HEK293 (cell line): Measurements from ENCODE around the gene EIF2B2.

Experiments
- CTCF ChIA-PET: fragments of 350-600 bp; formaldehyde crosslinking; extraction: SDS; loops from one replicate; lab custom pipeline; 2021; ENCODE audit warnings: antibody characterized with exemption; lab: Yijun Ruan, JAX
- POLR2A ChIA-PET: fragments of 300-600 bp; formaldehyde crosslinking; extraction: SDS; loops from one replicate; lab custom pipeline; 2020; ENCODE audit warnings: antibody characterized with exemption, inconsistent platforms; lab: Yijun Ruan, JAX
- H3K27ac ChIP-seq: fragments of 200-500 bp; sonication (Bioruptor generic); 2 replicates; pipeline ENCODE4 v1.5.1; 2014; ENCODE audit warnings: low read depth, low read length, control low read depth, inconsistent platforms; ENCODE audit errors: extremely low read depth
- H3K36me3 ChIP-seq, 2 experiments: fragments of 200-500 bp in 1 of 2; sonication (Bioruptor generic) in 1 of 2; 1 replicate in 1 of 2; 2 replicates in 1 of 2; pipeline ENCODE4 v1.5.1; 2014 to 2017; ENCODE audit warnings: inconsistent platforms in 2 of 2, low read length in 2 of 2; ENCODE audit not compliant: control insufficient read depth in 2 of 2, insufficient read depth in 1 of 2
- H3K4me1 ChIP-seq: fragments of 200-500 bp; sonication (Bioruptor generic); 2 replicates; pipeline ENCODE4 v1.5.1; 2014; ENCODE audit warnings: mild to moderate bottlenecking, low read length, inconsistent platforms; ENCODE audit not compliant: control insufficient read depth, insufficient read depth
- H3K4me3 ChIP-seq: 2 replicates; pipeline ENCODE4 v1.5.1; 2011; ENCODE audit warnings: low read depth, mild to moderate bottlenecking, control low read depth, low read length, moderate library complexity
- H3K9me3 ChIP-seq: fragments of 200-500 bp; sonication (Bioruptor generic); 2 replicates; pipeline ENCODE4 v1.5.1; 2014; ENCODE audit warnings: low read depth, low read length, inconsistent platforms; ENCODE audit not compliant: control insufficient read depth, insufficient read depth
- HOXD13 ChIP-seq: sonication (generic); formaldehyde crosslinking; IDR thresholded peaks from 2 replicates; pipeline ENCODE4 v1.8.0; 2022; ENCODE audit warnings: missing genetic modification reagents, borderline replicate concordance
- KLF17 ChIP-seq: fragments of 450-650 bp; formaldehyde crosslinking; IDR thresholded peaks from 2 replicates; pipeline ENCODE4 v1.5.1; 2016; ENCODE audit warnings: missing biosample characterization, missing genetic modification characterization
- PRDM2 ChIP-seq: fragments of 450-650 bp; formaldehyde crosslinking; IDR thresholded peaks from 2 replicates; pipeline ENCODE4 v1.5.1; 2016; ENCODE audit warnings: missing biosample characterization, missing genetic modification characterization, borderline replicate concordance
- ZBTB1 ChIP-seq: fragments of 450-650 bp; formaldehyde crosslinking; IDR thresholded peaks from 2 replicates; pipeline ENCODE4 v1.5.1; 2016; ENCODE audit warnings: missing biosample characterization, missing genetic modification characterization
- ZBTB11 ChIP-seq: fragments of 450-650 bp; formaldehyde crosslinking; conservative IDR thresholded peaks from 2 replicates; pipeline ENCODE4 v1.5.1; 2016; ENCODE audit warnings: low read depth, missing biosample characterization, missing genetic modification characterization
- ZBTB48 ChIP-seq: fragments of 450-650 bp; formaldehyde crosslinking; IDR thresholded peaks from 2 replicates; pipeline ENCODE4 v1.5.1; 2016; ENCODE audit warnings: missing biosample characterization, missing genetic modification characterization
- ZFHX2 ChIP-seq: fragments of 450-650 bp; formaldehyde crosslinking; conservative IDR thresholded peaks from 2 replicates; pipeline ENCODE4 v1.5.1; 2016; ENCODE audit warnings: missing biosample characterization, missing genetic modification characterization
- ZFP37 ChIP-seq: fragments of 450-650 bp; formaldehyde crosslinking; IDR thresholded peaks from 2 replicates; pipeline ENCODE4 v1.5.1; 2016; ENCODE audit warnings: missing biosample characterization, missing genetic modification characterization
- ZIC2 ChIP-seq: fragments of 450-650 bp; formaldehyde crosslinking; IDR thresholded peaks from 2 replicates; pipeline ENCODE4 v1.5.1; 2016; ENCODE audit warnings: missing biosample characterization, missing genetic modification characterization
- ZNF362 ChIP-seq: fragments of 450-650 bp; formaldehyde crosslinking; IDR thresholded peaks from 2 replicates; pipeline ENCODE4 v1.5.1; 2016; ENCODE audit warnings: missing biosample characterization, missing genetic modification characterization
- ZNF398 ChIP-seq: fragments of 450-650 bp; formaldehyde crosslinking; IDR thresholded peaks from 2 replicates; pipeline ENCODE4 v1.5.1; 2017; ENCODE audit warnings: missing biosample characterization, missing genetic modification characterization
- ZNF449 ChIP-seq: fragments of 450-650 bp; formaldehyde crosslinking; IDR thresholded peaks from 2 replicates; pipeline ENCODE4 v1.5.1; 2017; ENCODE audit warnings: missing biosample characterization, mild to moderate bottlenecking, missing genetic modification characterization, moderate library complexity
- ZNF530 ChIP-seq: fragments of 450-650 bp; formaldehyde crosslinking; IDR thresholded peaks from 2 replicates; pipeline ENCODE4 v1.5.1; 2016; ENCODE audit warnings: low read depth, missing biosample characterization, missing genetic modification characterization
- ZNF544 ChIP-seq: fragments of 450-650 bp; formaldehyde crosslinking; IDR thresholded peaks from 2 replicates; pipeline ENCODE4 v1.5.0; 2017; ENCODE audit warnings: missing biosample characterization, missing genetic modification characterization
- ZNF558 ChIP-seq: fragments of 450-650 bp; formaldehyde crosslinking; IDR thresholded peaks from 2 replicates; pipeline ENCODE4 v1.5.1; 2016; ENCODE audit warnings: missing biosample characterization, missing genetic modification characterization
- ZNF600 ChIP-seq: fragments of 450-650 bp; formaldehyde crosslinking; IDR thresholded peaks from 2 replicates; pipeline ENCODE4 v1.5.1; 2016; ENCODE audit warnings: missing biosample characterization, missing genetic modification characterization
- ZNF660 ChIP-seq: fragments of 450-650 bp; IDR thresholded peaks from 2 replicates; pipeline ENCODE4 v1.5.1; 2018; ENCODE audit warnings: missing biosample characterization, mild to moderate bottlenecking, missing genetic modification characterization
- ZSCAN18 ChIP-seq: fragments of 450-650 bp; formaldehyde crosslinking; IDR thresholded peaks from 2 replicates; pipeline ENCODE4 v1.5.1; 2016; ENCODE audit warnings: missing biosample characterization, missing genetic modification characterization
- ZSCAN5A ChIP-seq: fragments of 450-650 bp; formaldehyde crosslinking; IDR thresholded peaks from 2 replicates; pipeline ENCODE4 v1.5.1; 2016; ENCODE audit warnings: missing biosample characterization, missing genetic modification characterization

The EIF2B2 gene

GRCh38 chr14:75040959-75041358 lies 38.2 kb downstream of the EIF2B2 start (continued):
- TF ChIP-seq ZNF558 (tag by site-specific recombination) (no peak), PRDM2 (no peak), ZNF530 (tag by site-specific recombination) (no peak), HOXD13 (CRISPR knock-in tag) (no peak), ZFP37 (tag by site-specific recombination) (no peak), ZSCAN5A (tag by site-specific recombination) (no peak), ZNF600 (tag by site-specific recombination) (no peak), ZNF660 (tag by site-specific recombination) (no peak), ZNF398 (tag by site-specific recombination) (no peak)

GRCh38 chr14:75041613-75042012 lies 38.9 kb downstream of the EIF2B2 start:
- Histone ChIP-seq H3K27ac (no peak overlapping the region), H3K4me1 (peaks cover 6% of the 10 kb centered on the region), H3K9me3 (no peaks in the 10 kb centered on the region), H3K4me3 (no peak overlapping the region), H3K36me3 (peaks cover 0 to 17% of the 10 kb centered on the region in 2 experiments; a peak in 1 of 3 replicates)
- CTCF ChIA-PET: interaction anchor here (0.5 to 1.2 kb wide), 3 partner anchors 46 to 431 kb away, joined by 3 to 4 read pairs (median 3); no protein-coding TSS in a partner anchor
- POLR2A ChIA-PET: no interaction called here
- TF ChIP-seq ZBTB48 (tag by site-specific recombination): no peak
- no peak for TF ChIP-seq ZFHX2
- no peak for TF ChIP-seq ZNF449 (tag by site-specific recombination)
- no peak for TF ChIP-seq ZSCAN18
- no peak for TF ChIP-seq ZNF544
- no peak for TF ChIP-seq ZBTB1 (tag by site-specific recombination)
- TF ChIP-seq ZBTB11 (tag by site-specific recombination): no peak
- no peak for TF ChIP-seq KLF17 (tag by site-specific recombination)
- no peak for TF ChIP-seq ZNF362 (tag by site-specific recombination)
- TF ChIP-seq ZIC2 (tag by site-specific recombination): no peak
